ENCODE data around the gene AKAP1. TPM values are rescaled to one million over a fixed set of nuclear protein-coding genes. Genes with fewer than 3 reads are reported as not detected.

AKAP1 gene
- total RNA-seq, 1 donor from 2014 or later, result 21.5 TPM

DNA sequence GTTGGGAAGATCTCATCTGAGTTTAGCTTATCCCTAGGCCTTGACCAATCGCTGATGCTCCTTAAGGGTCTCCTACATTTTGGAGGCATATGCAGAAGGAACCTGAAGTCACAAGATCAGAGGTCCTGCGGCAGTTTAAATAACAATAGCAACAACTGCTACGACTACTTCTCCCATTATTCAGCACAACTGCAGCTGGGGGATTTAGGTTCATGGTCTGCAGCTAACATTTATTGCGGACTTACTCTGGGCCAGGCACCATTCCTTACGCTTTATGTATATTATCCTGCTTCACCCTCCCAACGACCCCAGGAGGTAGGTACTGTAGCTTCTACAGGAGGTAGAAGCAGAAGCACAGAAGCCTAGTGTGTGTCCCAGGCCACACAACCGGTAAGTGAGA, 59.5 kb downstream of the AKAP1 start:
- Mint-ChIP-seq H3K27ac (ENCODE audit: unreplicated experiment) (no peak overlapping the region), H3K27me3 (ENCODE audit: low read depth) (no peaks in the 10 kb centered on the region), H3K4me1 (peaks cover 24% of the 10 kb centered on the region), H3K4me3 (no peak overlapping the region), H3K36me3 (ENCODE audit: low read depth) (no peaks in the 10 kb centered on the region), H3K9me3 (peaks cover 6% of the 10 kb centered on the region)
- no peak for DNase-seq (ENCODE audit: low read depth, low spot score)
- TF ChIP-seq, protein P1, sequence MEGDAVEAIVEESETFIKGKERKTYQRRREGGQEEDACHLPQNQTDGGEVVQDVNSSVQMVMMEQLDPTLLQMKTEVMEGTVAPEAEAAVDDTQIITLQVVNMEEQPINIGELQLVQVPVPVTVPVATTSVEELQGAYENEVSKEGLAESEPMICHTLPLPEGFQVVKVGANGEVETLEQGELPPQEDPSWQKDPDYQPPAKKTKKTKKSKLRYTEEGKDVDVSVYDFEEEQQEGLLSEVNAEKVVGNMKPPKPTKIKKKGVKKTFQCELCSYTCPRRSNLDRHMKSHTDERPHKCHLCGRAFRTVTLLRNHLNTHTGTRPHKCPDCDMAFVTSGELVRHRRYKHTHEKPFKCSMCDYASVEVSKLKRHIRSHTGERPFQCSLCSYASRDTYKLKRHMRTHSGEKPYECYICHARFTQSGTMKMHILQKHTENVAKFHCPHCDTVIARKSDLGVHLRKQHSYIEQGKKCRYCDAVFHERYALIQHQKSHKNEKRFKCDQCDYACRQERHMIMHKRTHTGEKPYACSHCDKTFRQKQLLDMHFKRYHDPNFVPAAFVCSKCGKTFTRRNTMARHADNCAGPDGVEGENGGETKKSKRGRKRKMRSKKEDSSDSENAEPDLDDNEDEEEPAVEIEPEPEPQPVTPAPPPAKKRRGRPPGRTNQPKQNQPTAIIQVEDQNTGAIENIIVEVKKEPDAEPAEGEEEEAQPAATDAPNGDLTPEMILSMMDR (conservative IDR thresholded peaks at IDR 0.05), result no peak

DNA sequence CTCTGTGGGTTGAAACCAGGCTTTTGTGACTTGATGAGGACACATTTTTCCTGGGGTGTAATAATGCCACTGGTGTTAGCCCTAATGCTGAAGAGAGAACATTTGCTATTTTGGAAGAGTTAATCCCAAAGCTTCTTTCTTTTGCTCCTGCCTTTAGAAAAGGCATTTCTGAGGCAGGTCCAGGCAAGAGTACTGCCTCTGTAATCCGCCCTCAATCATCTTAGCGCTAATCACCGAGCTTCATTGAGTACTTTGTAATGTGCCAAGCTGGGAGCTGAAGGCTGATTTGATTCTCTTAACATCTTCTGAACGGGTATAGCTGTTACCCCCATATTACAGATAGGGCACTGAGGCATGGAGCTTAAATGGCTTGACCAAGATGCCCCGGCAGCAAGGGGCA, 60.3 kb downstream of the AKAP1 start:
- Mint-ChIP-seq H3K4me1 (peaks cover 24% of the 10 kb centered on the region), H3K9me3 (peaks cover 6% of the 10 kb centered on the region), H3K36me3 (ENCODE audit: low read depth) (peaks cover 3% of the 10 kb centered on the region), H3K4me3 (no peak overlapping the region), H3K27ac (ENCODE audit: unreplicated experiment) (no peak overlapping the region), H3K27me3 (ENCODE audit: low read depth) (no peaks in the 10 kb centered on the region)
- TF ChIP-seq, protein P1 (conservative IDR thresholded peaks at IDR 0.05), result no peak
- DNase-seq (ENCODE audit: low read depth, low spot score), result no peak

DNA sequence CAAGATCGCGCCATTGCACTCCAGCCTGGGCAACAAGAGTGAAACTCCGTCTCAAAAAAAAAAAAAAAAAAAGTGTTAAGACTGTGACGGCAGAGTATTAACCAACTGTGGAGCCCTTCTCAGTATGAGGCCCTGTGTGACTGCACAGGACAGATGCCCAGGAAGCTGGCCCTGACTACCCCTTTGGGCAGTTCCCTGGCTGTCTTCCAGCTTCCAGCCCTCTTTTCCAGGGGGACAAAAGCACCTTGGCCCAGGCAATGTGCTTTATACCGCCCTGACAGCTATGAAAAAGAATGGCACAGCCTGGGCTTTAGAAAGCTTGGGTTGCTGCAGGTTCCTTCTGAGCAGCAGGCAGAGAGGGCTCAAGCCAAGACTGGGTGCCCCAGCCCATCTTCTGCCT, 61.2 kb downstream of the AKAP1 start:
- TF ChIP-seq, protein P1 (conservative IDR thresholded peaks at IDR 0.05), result no peak
- peaks cover 20% of the 10 kb centered on the region for H3K4me1 Mint-ChIP-seq
- H3K4me3 Mint-ChIP-seq, result no peak overlapping the region
- H3K27me3 Mint-ChIP-seq (ENCODE audit: low read depth), result no peaks in the 10 kb centered on the region
- peaks cover 6% of the 10 kb centered on the region for H3K9me3 Mint-ChIP-seq
- peaks cover 3% of the 10 kb centered on the region for H3K36me3 Mint-ChIP-seq (ENCODE audit: low read depth)
- no peak overlapping the region for H3K27ac Mint-ChIP-seq (ENCODE audit: unreplicated experiment)
- no peak for DNase-seq (ENCODE audit: low read depth, low spot score)

DNA sequence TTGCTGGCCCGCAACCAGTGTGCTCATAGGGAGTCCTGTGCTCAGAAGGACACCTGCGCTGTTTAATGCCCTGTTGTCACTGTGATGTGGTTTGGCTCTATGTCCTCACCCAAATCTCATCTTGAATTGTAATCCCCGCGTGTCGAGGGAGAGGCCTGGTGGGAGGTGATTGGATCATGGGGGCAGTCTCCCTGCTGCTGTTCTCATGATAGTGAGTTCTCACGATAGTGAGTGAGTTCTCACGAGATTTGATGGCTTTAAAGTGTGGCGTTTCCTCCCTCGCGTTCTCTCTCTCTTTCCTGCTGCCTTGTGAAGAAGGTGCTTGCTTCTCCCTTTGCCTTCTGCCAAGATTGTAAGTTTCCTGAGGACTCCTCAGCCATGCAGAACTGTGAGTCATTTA, 66.8 kb downstream of the AKAP1 start:
- Mint-ChIP-seq H3K27me3 (ENCODE audit: low read depth) (no peaks in the 10 kb centered on the region), H3K4me3 (no peak overlapping the region), H3K9me3 (peaks cover 11% of the 10 kb centered on the region), H3K36me3 (ENCODE audit: low read depth) (peaks cover 7% of the 10 kb centered on the region), H3K4me1 (no peaks in the 10 kb centered on the region), H3K27ac (ENCODE audit: unreplicated experiment) (no peak overlapping the region)
- TF ChIP-seq, protein P1 (conservative IDR thresholded peaks at IDR 0.05), result no peak
- no peak for DNase-seq (ENCODE audit: low read depth, low spot score)

DNA sequence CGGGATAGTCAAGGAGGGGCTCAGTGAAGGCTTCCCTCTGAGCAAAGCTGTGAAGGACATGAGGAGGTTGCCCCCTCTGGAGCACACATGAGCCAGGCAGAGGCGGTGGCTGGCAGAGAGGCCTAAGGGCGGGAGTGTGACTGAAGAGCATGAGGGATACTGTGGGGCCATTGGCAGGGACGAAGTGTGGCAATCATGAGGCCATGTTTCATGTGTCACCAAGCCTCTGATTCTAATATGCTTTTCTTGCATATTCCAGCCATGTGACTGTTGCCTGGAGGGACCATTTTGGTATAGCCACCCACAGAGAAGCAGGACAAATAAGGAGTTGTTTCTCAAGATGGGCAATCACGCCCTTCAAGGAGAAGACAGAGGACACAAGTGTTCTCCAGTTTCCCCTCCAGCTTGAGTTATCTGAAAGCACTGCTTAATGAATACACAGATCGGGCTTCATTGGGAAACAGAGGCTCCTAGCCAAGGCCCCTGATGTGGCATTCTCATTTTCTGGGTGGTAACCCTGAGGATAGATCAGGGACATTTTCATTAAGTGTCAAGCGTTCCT, 68.0 kb downstream of the AKAP1 start:
- TF ChIP-seq, protein P1 (conservative IDR thresholded peaks at IDR 0.05), result no peak
- H3K27ac Mint-ChIP-seq (ENCODE audit: unreplicated experiment), result no peak overlapping the region
- no peak overlapping the region for H3K4me3 Mint-ChIP-seq
- no peaks in the 10 kb centered on the region for H3K27me3 Mint-ChIP-seq (ENCODE audit: low read depth)
- H3K9me3 Mint-ChIP-seq, result peaks cover 11% of the 10 kb centered on the region
- no peaks in the 10 kb centered on the region for H3K4me1 Mint-ChIP-seq
- peaks cover 7% of the 10 kb centered on the region for H3K36me3 Mint-ChIP-seq (ENCODE audit: low read depth)
- DNase-seq (ENCODE audit: low read depth, low spot score), result no peak

Measured in neural crest cell (in vitro differentiated cells).